Ovary (tissue), 9 donors: ENCODE data around the gene FER. TPM values are rescaled to one million over a fixed set of nuclear protein-coding genes. Genes with fewer than 3 reads are reported as not detected.

Experiments
- DNase-seq, 5 donors: peaks; one replicate each; pipeline ENCODE4 v3.0.0-alpha.2; 2019 to 2020
- H3K27ac ChIP-seq, 2 donors: fragments of 200-600 bp; one replicate each; pipeline versions ENCODE4 v1.5.1 to v1.8.0; 2019 to 2022
- H3K27me3 ChIP-seq: fragments of 200-600 bp; one replicate; pipeline ENCODE4 v1.8.0; 2022
- H3K36me3 ChIP-seq: fragments of 200-600 bp; sonication (generic); one replicate; pipeline ENCODE4 v1.5.1; 2019
- H3K4me1 ChIP-seq: one replicate; pipeline ENCODE4 v1.8.1; 2013; ENCODE audit warnings: mild to moderate bottlenecking, moderate library complexity; ENCODE audit not compliant: insufficient read depth
- H3K4me3 ChIP-seq: fragments of 200-600 bp; sonication (generic); one replicate; pipeline ENCODE4 v1.5.1; 2017
- H3K9me3 ChIP-seq, 2 donors: fragments of 200-600 bp in 1 of 2; sonication (generic) in 1 of 2; one replicate each; pipeline versions ENCODE4 v1.5.1 to v1.8.1; 2013 to 2019; ENCODE audit warnings: mild to moderate bottlenecking in 1 of 2, moderate library complexity in 1 of 2
- EP300 ChIP-seq: sonication (generic); formaldehyde crosslinking; IDR thresholded peaks from one replicate; pipeline ENCODE4 v1.6.1; 2017; ENCODE audit warnings: antibody characterized with exemption
- POLR2A ChIP-seq: fragments of 450-650 bp; IDR thresholded peaks from one replicate; pipeline ENCODE4 v1.6.1; 2017; ENCODE audit warnings: antibody characterized with exemption, mild to moderate bottlenecking, moderate library complexity
- WGBS, 3 donors: extraction: QIAGEN DNeasy Blood & Tissue Kit in 1 of 3; methylation state at CpG; one replicate each; pipeline versions ENCODE4 v1.1.5 to v1.1.7; 2013 to 2017; 5-methylcytosine and 5-hydroxymethylcytosine counted together
- intact Hi-C, 4 donors: fragments of 100-400 bp; cut with DNase I; formaldehyde crosslinking; loops; one replicate each; pipeline versions ENCODE4 v1.11.0 to v1.15.1; 2022 to 2023
- polyA plus RNA-seq, 2 donors: library from polyadenylated mRNA; stranded (reverse); fragments of 200-250 nt in 1 of 2; fragments of 350-450 nt in 1 of 2; fragmentation: Illumina TruSeq in 1 of 2; extraction: RNeasy Lipid Tissue Mini Kit (QIAGEN cat#74804) in 1 of 2; gene quantifications; one replicate each; pipeline ENCODE4 v1.2.3, GENCODE V29; 2013 to 2014
- total RNA-seq, 7 donors: library from RNA; depleted of rRNA in 2 of 7; stranded (reverse); fragments of >200 nt in 2 of 7; fragmentation: NEBNext Ultra II Directional in 3 of 7; extraction: Animal tissue kit (Norgen Biotek cat#: 25700) in 3 of 7; gene quantifications; one replicate each; pipeline versions ENCODE4 v1.1.0 to v1.2.4, GENCODE V29; 2016 to 2023
- TF ChIP-seq, protein P1 (sequence below), 3 donors: fragments of 450-650 bp in 2 of 3; fragments of 200-600 bp in 1 of 3; IDR thresholded peaks; one replicate each; pipeline versions ENCODE4 v1.5.1 to v1.8.0; 2016 to 2022; ENCODE audit warnings: antibody characterized with exemption in 3 of 3, mild to moderate bottlenecking in 1 of 3
- donor health status: DM: no; HTN: no; CAD: no; lungs with moderate emphysema.
- donor health status: DM: no; HTN: no; CAD: no.
- donor health status: Bipolar disorder and iron deficiency.
- donor health status: DM: yes; HTN: yes; CAD: no.
- donor health status: DM: no; HTN: no; CAD: no.
- donor health status: DM: yes; HTN: yes; CAD: no.

Gene FER
- total and polyA plus RNA-seq, 9 donors, result 3.0 to 36.0 (median 28.0) TPM

- DNase-seq, result no peak
- no peaks in the 10 kb centered on the region for H3K36me3 ChIP-seq
- peaks cover 3% of the 10 kb centered on the region for H3K4me1 ChIP-seq
- H3K9me3 ChIP-seq, result no peaks in the 10 kb centered on the region
- H3K27me3 ChIP-seq, result no peaks in the 10 kb centered on the region
- TF ChIP-seq POLR2A, result no peak
- TF ChIP-seq, protein P1, sequence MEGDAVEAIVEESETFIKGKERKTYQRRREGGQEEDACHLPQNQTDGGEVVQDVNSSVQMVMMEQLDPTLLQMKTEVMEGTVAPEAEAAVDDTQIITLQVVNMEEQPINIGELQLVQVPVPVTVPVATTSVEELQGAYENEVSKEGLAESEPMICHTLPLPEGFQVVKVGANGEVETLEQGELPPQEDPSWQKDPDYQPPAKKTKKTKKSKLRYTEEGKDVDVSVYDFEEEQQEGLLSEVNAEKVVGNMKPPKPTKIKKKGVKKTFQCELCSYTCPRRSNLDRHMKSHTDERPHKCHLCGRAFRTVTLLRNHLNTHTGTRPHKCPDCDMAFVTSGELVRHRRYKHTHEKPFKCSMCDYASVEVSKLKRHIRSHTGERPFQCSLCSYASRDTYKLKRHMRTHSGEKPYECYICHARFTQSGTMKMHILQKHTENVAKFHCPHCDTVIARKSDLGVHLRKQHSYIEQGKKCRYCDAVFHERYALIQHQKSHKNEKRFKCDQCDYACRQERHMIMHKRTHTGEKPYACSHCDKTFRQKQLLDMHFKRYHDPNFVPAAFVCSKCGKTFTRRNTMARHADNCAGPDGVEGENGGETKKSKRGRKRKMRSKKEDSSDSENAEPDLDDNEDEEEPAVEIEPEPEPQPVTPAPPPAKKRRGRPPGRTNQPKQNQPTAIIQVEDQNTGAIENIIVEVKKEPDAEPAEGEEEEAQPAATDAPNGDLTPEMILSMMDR (IDR thresholded peaks at IDR 0.05), result no peak
- no peak for TF ChIP-seq EP300
- H3K4me3 ChIP-seq, result no peak overlapping the region
- WGBS, 3 donors, result 62 to 67% (median 66%) methylated on average over 8 of the region's 8 CpGs
- no peak overlapping the region for H3K27ac ChIP-seq
- intact Hi-C loops, result loop anchor here in 1 of 4 donors (2.0 kb wide), 1 partner anchor 20 kb away; no protein-coding TSS in a partner anchor
Observed at GRCh38 chr5:108729242-108729615, 18.5 kb upstream of the FER start.

- H3K36me3 ChIP-seq, result no peaks in the 10 kb centered on the region
- no peak for DNase-seq
- H3K9me3 ChIP-seq, result no peaks in the 10 kb centered on the region
- TF ChIP-seq, protein P1 (IDR thresholded peaks at IDR 0.05), result no peak
- TF ChIP-seq EP300 (no peak), POLR2A (no peak)
- no peak overlapping the region for H3K27ac ChIP-seq
- intact Hi-C loops, result no loop called here
- peaks cover 3% of the 10 kb centered on the region for H3K4me1 ChIP-seq
- no peaks in the 10 kb centered on the region for H3K27me3 ChIP-seq
- WGBS, 3 donors, result 85 to 89% (median 87%) methylated on average over 1 of the region's 1 CpG
- no peak overlapping the region for H3K4me3 ChIP-seq
Observed at GRCh38 chr5:108730617-108731340, 16.9 kb upstream of the FER start.

- no peak for TF ChIP-seq POLR2A
- TF ChIP-seq, protein P1 (IDR thresholded peaks at IDR 0.05), result no peak
- TF ChIP-seq EP300, result no peak
- 64 to 67% (median 67%) methylated on average over 5 of the region's 5 CpGs for WGBS, 3 donors
- Histone ChIP-seq H3K4me3 (no peak overlapping the region), H3K36me3 (no peaks in the 10 kb centered on the region), H3K4me1 (no peaks in the 10 kb centered on the region), H3K9me3 (no peaks in the 10 kb centered on the region), H3K27me3 (no peaks in the 10 kb centered on the region), H3K27ac (no peak overlapping the region)
- DNase-seq, result no peak
- intact Hi-C loops, result no loop called here
Observed at GRCh38 chr5:108735790-108736189, 11.9 kb upstream of the FER start.

DNA sequence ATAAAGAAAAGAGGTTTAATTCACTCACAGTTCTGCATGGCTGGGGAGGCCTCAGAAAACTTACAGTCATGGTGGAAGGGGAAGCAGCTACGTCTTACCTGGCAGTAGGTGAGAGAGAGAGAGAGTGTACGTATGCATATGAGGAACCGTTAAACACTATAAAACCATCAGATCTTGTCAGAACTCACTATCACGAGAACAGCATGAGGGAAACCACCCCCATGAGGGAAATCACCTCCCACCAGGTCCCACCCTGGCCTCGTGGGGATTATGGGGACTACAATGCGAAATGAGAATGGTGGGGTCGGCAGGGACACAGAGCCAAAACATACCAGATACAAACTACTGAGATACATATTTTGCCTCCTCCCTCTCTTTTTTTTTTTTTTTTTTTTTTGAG, 10.8 kb upstream of the FER start:
- WGBS, 3 donors, result 86 to 94% (median 87%) methylated on average over 7 of the region's 7 CpGs
- TF ChIP-seq, protein P1 (IDR thresholded peaks at IDR 0.05), result no peak
- TF ChIP-seq POLR2A (no peak), EP300 (no peak)

More for the DNA sequence above, 10.8 kb upstream of the FER start:
- no peaks in the 10 kb centered on the region for H3K4me1 ChIP-seq
- no peak for DNase-seq
- no peaks in the 10 kb centered on the region for H3K27me3 ChIP-seq
- H3K9me3 ChIP-seq, result no peaks in the 10 kb centered on the region
- intact Hi-C loops, result no loop called here
- no peak overlapping the region for H3K27ac ChIP-seq
- H3K4me3 ChIP-seq, result no peak overlapping the region
- H3K36me3 ChIP-seq, result no peaks in the 10 kb centered on the region
